ENCODE data around the gene CFAP97.
"Not testable (repeated sequence)": the region's sequence is repeated elsewhere in the genome, so short reads cannot be mapped to it uniquely, and the experiment has no call there.

The CFAP97 gene

GRCh38 chr4:185202984-185203485 lies 765 bp downstream of the CFAP97 start:
- no peaks in the 10 kb centered on the region for H3K27me3 ChIP-seq (ENCODE audit: control insufficient read depth in 1 of 2, insufficient read depth in 2 of 2, low read length in 2 of 2)
- peak overlapping the region; percentile 56 to 70 for H3K9ac ChIP-seq (ENCODE audit: low read depth in 1 of 2, low read length in 2 of 2)
- peak overlapping the region; percentile 77 for H3K27ac ChIP-seq (ENCODE audit: low read depth, low read length)
- no peaks in the 10 kb centered on the region for H3K9me3 ChIP-seq (ENCODE audit: control insufficient read depth in 1 of 2, low read length in 2 of 2)
- H3K4me3 ChIP-seq (ENCODE audit: low read depth in 1 of 2, low read length in 2 of 2): peak overlapping the region; percentile 63 to 68
- peaks cover 9 to 17% of the 10 kb centered on the region in 2 donors for H3K4me1 ChIP-seq (ENCODE audit: control insufficient read depth in 1 of 2, insufficient read depth in 2 of 2, low read length in 2 of 2)
- no peaks in the 10 kb centered on the region for H3K36me3 ChIP-seq (ENCODE audit: control insufficient read depth in 1 of 2, insufficient read depth in 2 of 2, low read length in 2 of 2)

GRCh38 chr4:185201977-185202962 lies 1.5 kb downstream of the CFAP97 start:
- no peaks in the 10 kb centered on the region for H3K9me3 ChIP-seq (ENCODE audit: control insufficient read depth in 1 of 2, low read length in 2 of 2)
- no peaks in the 10 kb centered on the region for H3K36me3 ChIP-seq (ENCODE audit: control insufficient read depth in 1 of 2, insufficient read depth in 2 of 2, low read length in 2 of 2)
- H3K27ac ChIP-seq (ENCODE audit: low read depth, low read length): no peak overlapping the region
- H3K4me1 ChIP-seq (ENCODE audit: control insufficient read depth in 1 of 2, insufficient read depth in 2 of 2, low read length in 2 of 2): peaks cover 9 to 17% of the 10 kb centered on the region in 2 donors
- peak overlapping the region in 1 of 2 donors; percentile 70 for H3K9ac ChIP-seq (ENCODE audit: low read depth in 1 of 2, low read length in 2 of 2)
- no peaks in the 10 kb centered on the region for H3K27me3 ChIP-seq (ENCODE audit: control insufficient read depth in 1 of 2, insufficient read depth in 2 of 2, low read length in 2 of 2)
- H3K4me3 ChIP-seq (ENCODE audit: low read depth in 1 of 2, low read length in 2 of 2): peak overlapping the region in 1 of 2 donors; percentile 63

- H3K4me1 ChIP-seq (ENCODE audit: control insufficient read depth in 1 of 2, insufficient read depth in 2 of 2, low read length in 2 of 2); H3K4me3 ChIP-seq (ENCODE audit: low read depth in 1 of 2, low read length in 2 of 2); H3K9ac ChIP-seq (ENCODE audit: low read depth in 1 of 2, low read length in 2 of 2); H3K36me3 ChIP-seq (ENCODE audit: control insufficient read depth in 1 of 2, insufficient read depth in 2 of 2, low read length in 2 of 2); H3K9me3 ChIP-seq (ENCODE audit: control insufficient read depth in 1 of 2, low read length in 2 of 2); H3K27ac ChIP-seq (ENCODE audit: low read depth, low read length); H3K27me3 ChIP-seq (ENCODE audit: control insufficient read depth in 1 of 2, insufficient read depth in 2 of 2, low read length in 2 of 2): not testable (repeated sequence)
These were observed 5.6 kb downstream of the CFAP97 start for GRCh38 chr4:185198189-185198588.

- H3K27me3 ChIP-seq (ENCODE audit: control insufficient read depth in 1 of 2, insufficient read depth in 2 of 2, low read length in 2 of 2): no peaks in the 10 kb centered on the region
These were observed 7.4 kb downstream of the CFAP97 start for GRCh38 chr4:185196437-185196836.

GRCh38 chr4:185194924-185195888 lies 8.6 kb downstream of the CFAP97 start:
- no peak overlapping the region for H3K27ac ChIP-seq (ENCODE audit: low read depth, low read length)
- H3K4me3 ChIP-seq (ENCODE audit: low read depth in 1 of 2, low read length in 2 of 2): no peak overlapping the region
- no peaks in the 10 kb centered on the region for H3K4me1 ChIP-seq (ENCODE audit: control insufficient read depth in 1 of 2, insufficient read depth in 2 of 2, low read length in 2 of 2)
- no peak overlapping the region for H3K9ac ChIP-seq (ENCODE audit: low read depth in 1 of 2, low read length in 2 of 2)
- no peaks in the 10 kb centered on the region for H3K9me3 ChIP-seq (ENCODE audit: control insufficient read depth in 1 of 2, low read length in 2 of 2)
- H3K27me3 ChIP-seq (ENCODE audit: control insufficient read depth in 1 of 2, insufficient read depth in 2 of 2, low read length in 2 of 2): no peaks in the 10 kb centered on the region
- H3K36me3 ChIP-seq (ENCODE audit: control insufficient read depth in 1 of 2, insufficient read depth in 2 of 2, low read length in 2 of 2): peaks cover 0 to 13% of the 10 kb centered on the region in 2 donors

More at GRCh38 chr4:185196437-185196836, 7.4 kb downstream of the CFAP97 start:
- H3K36me3 ChIP-seq (ENCODE audit: control insufficient read depth in 1 of 2, insufficient read depth in 2 of 2, low read length in 2 of 2): peaks cover 0 to 7% of the 10 kb centered on the region in 2 donors
- H3K27ac ChIP-seq (ENCODE audit: low read depth, low read length): no peak overlapping the region
- no peak overlapping the region for H3K4me3 ChIP-seq (ENCODE audit: low read depth in 1 of 2, low read length in 2 of 2)
- no peaks in the 10 kb centered on the region for H3K4me1 ChIP-seq (ENCODE audit: control insufficient read depth in 1 of 2, insufficient read depth in 2 of 2, low read length in 2 of 2)
- H3K9me3 ChIP-seq (ENCODE audit: control insufficient read depth in 1 of 2, low read length in 2 of 2): no peaks in the 10 kb centered on the region
- no peak overlapping the region for H3K9ac ChIP-seq (ENCODE audit: low read depth in 1 of 2, low read length in 2 of 2)

GRCh38 chr4:185192059-185192458 lies 11.7 kb downstream of the CFAP97 start:
- no peak overlapping the region for H3K9ac ChIP-seq (ENCODE audit: low read depth in 1 of 2, low read length in 2 of 2)
- H3K4me1 ChIP-seq (ENCODE audit: control insufficient read depth in 1 of 2, insufficient read depth in 2 of 2, low read length in 2 of 2): no peaks in the 10 kb centered on the region
- H3K27me3 ChIP-seq (ENCODE audit: control insufficient read depth in 1 of 2, insufficient read depth in 2 of 2, low read length in 2 of 2): no peaks in the 10 kb centered on the region
- H3K9me3 ChIP-seq (ENCODE audit: control insufficient read depth in 1 of 2, low read length in 2 of 2): no peaks in the 10 kb centered on the region
- peaks cover 5 to 15% of the 10 kb centered on the region in 2 donors for H3K36me3 ChIP-seq (ENCODE audit: control insufficient read depth in 1 of 2, insufficient read depth in 2 of 2, low read length in 2 of 2)
- no peak overlapping the region for H3K4me3 ChIP-seq (ENCODE audit: low read depth in 1 of 2, low read length in 2 of 2)
- H3K27ac ChIP-seq (ENCODE audit: low read depth, low read length): no peak overlapping the region

- no peak overlapping the region for H3K4me3 ChIP-seq (ENCODE audit: low read depth in 1 of 2, low read length in 2 of 2)
- H3K9ac ChIP-seq (ENCODE audit: low read depth in 1 of 2, low read length in 2 of 2): no peak overlapping the region
- no peaks in the 10 kb centered on the region for H3K27me3 ChIP-seq (ENCODE audit: control insufficient read depth in 1 of 2, insufficient read depth in 2 of 2, low read length in 2 of 2)
- no peaks in the 10 kb centered on the region for H3K9me3 ChIP-seq (ENCODE audit: control insufficient read depth in 1 of 2, low read length in 2 of 2)
- peaks cover 5 to 15% of the 10 kb centered on the region in 2 donors for H3K36me3 ChIP-seq (ENCODE audit: control insufficient read depth in 1 of 2, insufficient read depth in 2 of 2, low read length in 2 of 2)
- no peak overlapping the region for H3K27ac ChIP-seq (ENCODE audit: low read depth, low read length)
- no peaks in the 10 kb centered on the region for H3K4me1 ChIP-seq (ENCODE audit: control insufficient read depth in 1 of 2, insufficient read depth in 2 of 2, low read length in 2 of 2)
These were observed 13.4 kb downstream of the CFAP97 start for GRCh38 chr4:185190306-185190856.

- Histone ChIP-seq H3K4me3 (ENCODE audit: low read depth in 1 of 2, low read length in 2 of 2) (no peak overlapping the region), H3K27me3 (ENCODE audit: control insufficient read depth in 1 of 2, insufficient read depth in 2 of 2, low read length in 2 of 2) (no peaks in the 10 kb centered on the region), H3K36me3 (ENCODE audit: control insufficient read depth in 1 of 2, insufficient read depth in 2 of 2, low read length in 2 of 2) (peaks cover 5 to 10% of the 10 kb centered on the region in 2 donors), H3K4me1 (ENCODE audit: control insufficient read depth in 1 of 2, insufficient read depth in 2 of 2, low read length in 2 of 2) (no peaks in the 10 kb centered on the region), H3K9me3 (ENCODE audit: control insufficient read depth in 1 of 2, low read length in 2 of 2) (no peaks in the 10 kb centered on the region), H3K27ac (ENCODE audit: low read depth, low read length) (no peak overlapping the region), H3K9ac (ENCODE audit: low read depth in 1 of 2, low read length in 2 of 2) (no peak overlapping the region)
These were observed 14.0 kb downstream of the CFAP97 start for GRCh38 chr4:185189606-185190305.

GRCh38 chr4:185186769-185187168 lies 17.0 kb downstream of the CFAP97 start:
- peaks cover 8 to 9% of the 10 kb centered on the region in 2 donors for H3K36me3 ChIP-seq (ENCODE audit: control insufficient read depth in 1 of 2, insufficient read depth in 2 of 2, low read length in 2 of 2)
- H3K27me3 ChIP-seq (ENCODE audit: control insufficient read depth in 1 of 2, insufficient read depth in 2 of 2, low read length in 2 of 2): no peaks in the 10 kb centered on the region
- H3K4me1 ChIP-seq (ENCODE audit: control insufficient read depth in 1 of 2, insufficient read depth in 2 of 2, low read length in 2 of 2): no peaks in the 10 kb centered on the region
- H3K27ac ChIP-seq (ENCODE audit: low read depth, low read length): no peak overlapping the region
- no peak overlapping the region for H3K4me3 ChIP-seq (ENCODE audit: low read depth in 1 of 2, low read length in 2 of 2)
- no peak overlapping the region for H3K9ac ChIP-seq (ENCODE audit: low read depth in 1 of 2, low read length in 2 of 2)
- H3K9me3 ChIP-seq (ENCODE audit: control insufficient read depth in 1 of 2, low read length in 2 of 2): no peaks in the 10 kb centered on the region
